Measurements from ENCODE around the gene IFITM5. TPM values are rescaled to one million over a fixed set of nuclear protein-coding genes. Genes with fewer than 3 reads are reported as not detected.

Gene IFITM5
- polyA plus RNA-seq, 1 donor from 2014 or later = not detected

- Histone ChIP-seq H3K4me2 (ENCODE audit: low read length) (no peak overlapping the region), H3K27ac (ENCODE audit: low read length) (no peak overlapping the region), H3K79me2 (replicated peaks; ENCODE audit: insufficient read depth, low read length) (no peaks in the 10 kb centered on the region), H3K9me3 (ENCODE audit: low read length) (no peaks in the 10 kb centered on the region), H3K9me2 (ENCODE audit: insufficient read depth, low read length) (no peaks in the 10 kb centered on the region), H3K9ac (ENCODE audit: low read length) (no peak overlapping the region), H3K4me3 (ENCODE audit: low read length) (no peak overlapping the region), H3K36me3 (ENCODE audit: insufficient read depth, low read length) (no peaks in the 10 kb centered on the region), H4K20me1 (ENCODE audit: insufficient read depth) (no peaks in the 10 kb centered on the region), H3F3A (ENCODE audit: insufficient read depth, low read length, poor library complexity, severe bottlenecking) (no peaks in the 10 kb centered on the region), H3K27me3 (ENCODE audit: insufficient read depth, low read depth, low read length) (no peaks in the 10 kb centered on the region), H2AFZ (ENCODE audit: low read depth, low read length) (no peak overlapping the region)
- no peak for TF ChIP-seq CTCF (IDR thresholded peaks at IDR 0.05; ENCODE audit: poor library complexity, severe bottlenecking)
- no peak for TF ChIP-seq MXI1 (conservative IDR thresholded peaks at IDR 0.05; ENCODE audit: poor library complexity, severe bottlenecking)
- no peak for TF ChIP-seq POLR2AphosphoS5 (IDR thresholded peaks at IDR 0.05)
- TF ChIP-seq EP300 (conservative IDR thresholded peaks at IDR 0.05; ENCODE audit: poor library complexity, severe bottlenecking) = no peak
- no peak for TF ChIP-seq TAF1 (IDR thresholded peaks at IDR 0.05; ENCODE audit: low read depth)
- no peak for TF ChIP-seq SMC3 (conservative IDR thresholded peaks at IDR 0.05; ENCODE audit: poor library complexity)
- no peak for TF ChIP-seq EZH2 (IDR thresholded peaks at IDR 0.05; ENCODE audit: borderline replicate concordance, insufficient read depth, low read length, poor library complexity, severe bottlenecking)
- no peak for TF ChIP-seq RAD21 (conservative IDR thresholded peaks at IDR 0.05)
Observed at GRCh38 chr11:305844-306211, 6.5 kb upstream of the IFITM5 start.

GRCh38 chr11:304915-305843 is 5.9 kb upstream of the IFITM5 start:
- Histone ChIP-seq H3K4me3 (ENCODE audit: low read length) (no peak overlapping the region), H3K9me3 (ENCODE audit: low read length) (no peaks in the 10 kb centered on the region), H3K79me2 (replicated peaks; ENCODE audit: insufficient read depth, low read length) (no peaks in the 10 kb centered on the region), H3K4me2 (ENCODE audit: low read length) (no peak overlapping the region), H3K36me3 (ENCODE audit: insufficient read depth, low read length) (no peaks in the 10 kb centered on the region), H3K9me2 (ENCODE audit: insufficient read depth, low read length) (no peaks in the 10 kb centered on the region), H3K9ac (ENCODE audit: low read length) (no peak overlapping the region), H2AFZ (ENCODE audit: low read depth, low read length) (no peak overlapping the region), H4K20me1 (ENCODE audit: insufficient read depth) (no peaks in the 10 kb centered on the region), H3F3A (ENCODE audit: insufficient read depth, low read length, poor library complexity, severe bottlenecking) (no peaks in the 10 kb centered on the region), H3K27me3 (ENCODE audit: insufficient read depth, low read depth, low read length) (no peaks in the 10 kb centered on the region), H3K27ac (ENCODE audit: low read length) (no peak overlapping the region)
- TF ChIP-seq RAD21 (conservative IDR thresholded peaks at IDR 0.05) = peak; percentile 62
- TF ChIP-seq SMC3 (conservative IDR thresholded peaks at IDR 0.05; ENCODE audit: poor library complexity) = peak; percentile 70
- TF ChIP-seq MXI1 (conservative IDR thresholded peaks at IDR 0.05; ENCODE audit: poor library complexity, severe bottlenecking) = no peak
- TF ChIP-seq CTCF (IDR thresholded peaks at IDR 0.05; ENCODE audit: poor library complexity, severe bottlenecking) = peak; percentile 68
- no peak for TF ChIP-seq REST (IDR thresholded peaks at IDR 0.05; ENCODE audit: borderline replicate concordance)
